Stimulated activated CD8-positive, alpha-beta memory T cell treated with anti-CD3 and anti-CD28 coated beads, Interleukin-7, amount 100 ng/mL, for 24 hours (primary cell): ENCODE data around the gene MAPK11.

ENCODE experiments used
- DNase-seq: peaks from one replicate; pipeline ENCODE4 v3.0.0-alpha.2; 2020; ENCODE audit warnings: low read depth

MAPK11 gene

GRCh38 chr22:50269970-50270665 lies at the start of gene MAPK11:
Gene MAPK11 (minus strand): TSS chr22:50270380. CDS start chr22:50270292, 88 bp downstream.
- DNase-seq, result no peak

GRCh38 chr22:50319503-50319951 lies 49.3 kb upstream of the MAPK11 start:
- no peak for DNase-seq

DNA sequence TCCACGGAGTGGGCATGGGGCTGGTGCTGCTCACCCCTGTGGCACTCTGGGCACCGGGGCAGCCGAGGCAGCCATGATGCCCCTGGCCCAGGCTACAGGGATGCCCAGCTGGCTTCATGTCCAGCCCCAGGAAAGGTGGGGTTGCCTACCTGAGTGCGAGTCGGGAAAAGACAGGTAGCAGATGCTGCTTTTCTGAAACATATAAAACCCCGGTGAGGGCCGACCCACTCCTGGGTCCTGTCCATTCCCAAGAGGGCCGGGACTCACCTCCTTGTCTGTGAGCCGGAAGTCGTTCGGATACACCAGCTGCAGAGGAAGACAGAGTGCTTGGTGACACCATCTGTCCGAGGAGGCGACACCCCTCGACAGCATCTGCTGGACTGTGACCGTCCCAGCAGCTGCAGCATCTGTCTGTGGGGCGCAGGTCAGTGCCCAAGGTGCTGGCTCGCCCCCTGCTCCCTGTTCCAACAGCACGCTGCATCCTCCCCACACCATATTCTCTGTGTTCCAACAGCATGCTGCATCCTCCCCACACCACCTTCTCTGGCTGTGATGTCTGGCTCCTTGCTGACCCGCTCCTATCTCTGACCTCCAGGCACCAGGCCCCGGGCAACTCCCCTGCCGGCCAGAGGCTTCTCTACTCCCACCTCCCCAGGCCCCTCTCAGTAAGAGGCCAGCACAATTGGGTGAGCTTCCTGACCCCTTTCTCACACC lies 48.7 kb upstream of the MAPK11 start:
- DNase-seq, result no peak

DNA sequence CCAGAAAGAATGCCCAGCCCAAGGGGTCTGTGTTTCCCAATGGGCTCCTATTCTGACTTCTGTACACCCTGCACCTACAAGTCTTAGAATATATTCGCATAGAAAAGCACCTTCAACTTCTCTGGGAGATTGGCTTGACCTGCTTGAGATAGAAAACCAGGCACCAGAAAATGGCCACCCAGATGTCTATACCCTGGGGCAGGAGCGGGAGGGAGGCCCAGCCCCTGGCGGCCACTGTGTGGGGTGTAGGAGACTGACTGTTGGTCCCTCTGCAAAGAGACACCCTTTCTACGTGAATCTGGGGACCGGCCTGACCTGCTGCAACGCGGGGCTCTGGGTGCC lies 48.1 kb upstream of the MAPK11 start:
- DNase-seq, result no peak

DNA sequence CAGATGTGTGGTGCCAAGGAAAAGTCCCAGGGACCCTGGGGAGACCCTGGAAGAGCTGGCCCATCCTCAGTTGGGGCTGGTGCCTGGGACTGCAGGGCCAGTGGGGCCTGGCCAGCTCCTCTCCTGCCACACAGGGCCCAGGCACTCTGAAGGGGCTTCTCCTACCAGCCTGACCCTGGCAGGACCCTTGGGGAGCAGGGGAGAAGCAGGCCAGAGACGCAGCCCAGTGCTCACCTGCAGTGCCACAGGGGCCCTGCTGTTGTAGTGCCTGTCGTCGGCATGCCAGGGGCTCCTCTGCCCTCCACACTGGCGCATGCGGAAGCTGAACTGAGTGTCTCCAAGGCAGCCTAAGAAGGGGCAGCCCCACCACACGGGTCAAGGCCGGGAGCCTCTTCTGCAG lies 47.5 kb upstream of the MAPK11 start:
- DNase-seq, result no peak

GRCh38 chr22:50317178-50317577 lies 47.0 kb upstream of the MAPK11 start:
- no peak for DNase-seq

- DNase-seq, result no peak
These were observed 46.2 kb upstream of the MAPK11 start for GRCh38 chr22:50316114-50317065.

- no peak for DNase-seq
These were observed 45.3 kb upstream of the MAPK11 start for GRCh38 chr22:50315289-50316113.

DNA sequence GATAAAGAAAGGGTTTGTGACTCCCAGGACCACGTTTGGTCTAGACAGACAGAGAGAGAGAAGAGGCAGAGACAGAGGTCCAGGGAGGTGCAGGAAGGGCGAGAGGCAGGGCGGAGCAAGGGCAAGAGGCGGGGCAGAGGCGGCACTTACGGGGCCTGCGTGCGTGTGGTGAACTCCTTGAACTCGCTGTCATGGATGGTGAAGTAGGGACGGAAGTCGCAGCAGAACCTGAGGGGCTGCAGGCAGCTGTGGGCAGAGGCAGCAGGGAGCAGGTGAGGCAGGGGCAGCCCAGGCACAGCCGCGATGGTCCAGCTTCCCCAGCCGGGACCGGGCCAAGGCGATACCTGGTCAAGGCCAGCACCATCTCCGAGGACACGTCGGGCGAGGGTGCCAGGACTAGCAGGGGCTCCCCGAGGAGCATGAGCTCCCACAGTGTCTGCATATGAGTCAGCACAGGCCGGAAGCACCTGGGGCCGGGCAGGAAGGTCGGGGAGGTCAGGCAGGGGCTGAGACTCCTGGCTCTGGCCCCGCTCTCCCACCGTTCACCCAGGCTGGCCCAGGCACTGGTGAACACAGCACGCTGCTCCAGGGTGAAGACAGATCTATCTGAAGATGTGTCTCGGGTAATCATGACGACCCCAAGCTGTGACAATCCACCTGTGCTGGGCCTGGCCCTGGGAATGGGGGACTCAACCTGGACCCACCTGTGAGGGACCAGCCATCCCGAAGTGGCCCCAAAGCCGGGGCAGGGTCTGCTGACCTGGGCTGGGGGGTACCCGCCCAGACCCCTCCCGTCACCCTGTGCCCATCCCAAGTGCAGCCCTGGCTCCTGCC lies 44.5 kb upstream of the MAPK11 start:
- peak; percentile 53 for DNase-seq

DNA sequence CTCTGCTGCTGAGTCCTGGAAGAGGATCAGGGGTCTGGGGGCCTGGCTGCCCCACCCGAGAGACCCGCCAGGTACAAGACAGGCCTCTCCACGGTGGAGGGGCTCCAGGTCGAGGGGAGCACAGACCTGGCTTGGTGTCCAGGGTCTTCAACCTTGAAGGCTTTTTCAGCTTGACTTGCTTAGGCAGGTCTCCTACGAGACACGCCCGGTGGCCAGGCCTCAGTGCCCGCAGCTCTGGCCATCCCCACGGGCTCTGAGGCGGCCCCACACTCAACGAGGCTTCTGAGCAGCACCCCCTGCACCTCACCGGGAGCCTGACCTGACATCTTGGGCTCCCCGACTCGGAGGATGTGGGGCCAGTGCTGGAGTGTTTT lies 43.9 kb upstream of the MAPK11 start:
- DNase-seq, result no peak

GRCh38 chr22:50313600-50313999 lies 43.4 kb upstream of the MAPK11 start:
- no peak for DNase-seq

DNA sequence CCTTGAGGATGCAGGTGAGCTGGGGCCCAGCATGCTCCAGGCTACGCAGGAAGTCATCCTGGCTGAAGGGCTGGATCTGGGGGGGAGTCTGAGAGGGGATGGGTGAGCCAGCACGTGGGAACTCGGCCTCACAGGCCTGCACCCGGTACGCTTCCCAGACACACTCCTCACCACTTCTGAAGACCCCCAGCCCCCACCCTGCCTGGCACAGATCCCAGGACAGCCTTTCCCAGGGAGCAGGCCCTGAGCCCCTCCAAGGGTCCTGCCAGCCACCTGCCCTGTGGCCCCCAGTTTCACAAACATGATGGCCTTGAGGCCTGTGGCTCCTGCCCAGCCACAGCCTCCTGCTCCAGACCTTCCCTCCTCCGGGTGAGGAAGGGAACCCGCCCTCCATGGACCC lies 42.8 kb upstream of the MAPK11 start:
- DNase-seq, result no peak

- no peak for DNase-seq
These were observed 42.2 kb upstream of the MAPK11 start for GRCh38 chr22:50312371-50312770.

- DNase-seq, result no peak
These were observed 41.6 kb upstream of the MAPK11 start for GRCh38 chr22:50311606-50312351.

DNA sequence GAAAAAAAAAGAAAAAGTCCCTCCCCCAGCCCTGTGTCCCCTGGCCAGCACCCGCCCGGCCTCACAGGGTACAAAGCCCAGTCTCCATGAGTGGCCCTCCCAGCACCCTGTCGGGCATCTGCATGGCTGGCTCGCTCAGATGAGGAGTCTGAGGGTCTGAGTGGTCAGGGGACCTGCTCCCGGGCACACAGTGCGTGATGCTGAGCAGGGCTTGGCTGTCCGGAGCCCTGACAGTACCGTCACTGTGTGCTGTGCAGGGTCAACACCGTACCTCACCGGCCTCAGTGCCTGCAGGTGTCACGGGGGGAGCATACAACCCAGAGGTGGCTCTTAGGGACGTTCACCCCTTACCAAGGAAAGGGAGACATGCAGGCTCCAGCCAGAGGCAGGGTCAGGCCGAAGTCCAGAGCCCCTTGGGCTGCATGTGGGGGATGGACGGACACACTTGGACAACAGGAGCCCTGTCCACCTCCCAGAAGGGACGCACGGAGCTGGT lies 40.8 kb upstream of the MAPK11 start:
- no peak for DNase-seq

- no peak for DNase-seq
These were observed 40.0 kb upstream of the MAPK11 start for GRCh38 chr22:50310031-50310722.

GRCh38 chr22:50309601-50309991 lies 39.4 kb upstream of the MAPK11 start:
- no peak for DNase-seq

DNA sequence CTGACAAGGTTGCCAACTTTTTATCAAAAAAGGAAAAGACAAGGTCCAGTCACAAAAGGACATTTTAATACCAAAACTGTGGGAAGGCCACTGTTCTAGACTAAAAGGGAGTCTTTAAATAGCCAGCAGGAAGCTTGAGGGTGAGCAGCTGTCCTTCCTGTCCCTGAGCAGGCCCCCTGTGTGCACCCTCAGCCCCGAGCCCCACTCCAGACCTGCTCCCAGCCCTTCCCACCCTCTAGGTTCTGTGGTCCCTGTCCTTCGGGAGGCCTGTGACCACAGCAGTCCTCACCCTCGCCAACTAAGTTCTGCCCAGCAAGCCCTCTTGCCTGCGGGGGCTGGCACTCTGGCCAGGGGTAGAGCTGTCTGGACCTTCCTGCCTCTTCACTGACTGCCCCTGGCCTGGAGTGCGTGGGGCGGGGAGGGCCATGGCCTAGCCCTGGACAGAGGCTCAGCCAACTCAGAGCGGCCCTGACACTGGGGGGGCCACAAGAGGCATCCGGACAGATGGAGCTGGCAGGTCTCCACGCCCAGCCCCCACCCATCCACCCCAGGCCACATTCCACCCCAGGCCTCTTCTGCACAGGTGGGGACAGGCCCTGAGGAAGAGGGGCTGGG lies 38.9 kb upstream of the MAPK11 start:
- DNase-seq, result no peak

DNA sequence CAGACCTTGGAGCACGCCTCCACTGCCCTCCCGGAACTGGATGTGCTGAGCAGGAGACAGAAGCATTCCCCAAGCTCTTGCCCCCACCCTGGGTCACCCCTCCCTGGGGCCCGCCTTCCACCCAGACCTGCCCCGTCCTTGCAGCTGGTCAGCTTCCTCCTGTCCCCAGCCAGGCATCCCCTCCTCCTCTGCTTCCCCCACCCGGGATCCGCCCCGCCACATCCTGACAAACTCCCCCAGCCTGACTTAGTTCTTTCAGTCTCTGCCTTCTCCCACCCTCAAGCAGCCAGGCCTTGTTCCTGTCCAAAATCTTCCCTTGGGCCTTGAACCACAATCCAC lies 38.4 kb upstream of the MAPK11 start:
- DNase-seq, result no peak
